Stimulated activated CD8-positive, alpha-beta memory T cell treated with anti-CD3 and anti-CD28 coated beads, Interleukin-15, amount 100 ng/mL, for 1 hour (primary cell): ENCODE results near the gene OTX1.

Experiments used
- DNase-seq: peaks from one replicate; pipeline ENCODE4 v3.0.0-alpha.2; 2020; ENCODE audit warnings: low read depth

The OTX1 gene

GRCh38 chr2:63047321-63048279 lies 3.0 kb upstream of the OTX1 start:
- no peak for DNase-seq

DNA sequence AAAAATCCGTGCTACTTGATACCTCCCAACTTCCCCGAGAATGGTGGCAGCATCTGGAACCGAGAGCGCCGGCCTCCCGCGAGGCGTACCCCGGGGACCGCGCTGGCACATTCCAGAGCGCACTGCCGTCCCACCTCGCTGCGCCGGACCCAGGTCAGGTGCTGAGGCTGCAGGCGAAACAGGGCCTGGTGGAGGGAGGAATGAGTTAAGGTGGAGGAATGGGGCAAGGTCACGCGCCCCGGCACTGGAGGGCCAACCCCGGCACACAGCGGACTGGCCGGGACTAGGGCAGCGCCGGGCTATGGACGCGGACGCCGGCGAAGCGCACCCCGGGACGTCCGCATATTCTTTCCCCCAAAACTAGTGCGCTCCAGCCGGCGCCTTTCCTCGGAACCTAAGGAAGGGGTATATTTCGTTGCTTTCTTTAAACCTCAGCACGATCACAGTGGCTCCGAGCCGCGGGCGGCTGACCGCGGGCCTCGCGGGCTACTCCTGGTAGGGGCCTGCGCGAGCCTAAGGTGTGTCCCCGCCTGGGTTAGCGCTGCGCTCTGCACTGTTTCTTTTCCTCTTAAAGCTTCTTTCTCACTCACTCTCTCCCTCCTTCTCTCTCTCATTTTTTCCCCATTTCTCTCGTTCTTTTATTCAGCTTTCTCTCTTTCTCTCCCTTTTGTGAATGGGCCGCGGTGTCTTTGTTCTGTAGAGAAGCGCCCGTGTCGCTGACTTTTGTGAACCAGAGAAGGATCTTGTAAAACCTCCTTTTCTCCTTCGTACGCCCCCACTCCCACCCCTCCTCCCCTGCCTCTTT lies 2.1 kb upstream of the OTX1 start:
- no peak for DNase-seq

GRCh38 chr2:63049211-63049969 lies 1.2 kb upstream of the OTX1 start:
- no peak for DNase-seq

DNA sequence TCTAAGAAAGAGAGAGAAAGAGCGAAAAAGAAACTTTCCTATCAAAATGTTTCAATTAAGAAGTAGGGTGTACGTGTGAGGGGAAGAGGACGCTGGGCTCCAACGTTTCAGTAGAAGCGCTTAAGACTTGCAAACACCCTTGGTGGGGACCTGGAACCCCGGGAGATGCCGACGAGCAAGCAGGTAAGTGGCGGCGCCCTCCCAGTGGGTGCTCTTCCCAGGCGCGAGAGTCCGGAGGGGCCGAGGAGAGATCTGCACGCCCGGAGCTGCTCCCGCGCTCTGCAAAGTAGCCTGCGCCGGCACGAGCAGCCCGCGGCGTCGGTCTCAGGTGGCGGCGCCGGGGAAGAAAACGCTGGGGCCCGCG lies 678 bp upstream of the OTX1 start:
- no peak for DNase-seq

DNA sequence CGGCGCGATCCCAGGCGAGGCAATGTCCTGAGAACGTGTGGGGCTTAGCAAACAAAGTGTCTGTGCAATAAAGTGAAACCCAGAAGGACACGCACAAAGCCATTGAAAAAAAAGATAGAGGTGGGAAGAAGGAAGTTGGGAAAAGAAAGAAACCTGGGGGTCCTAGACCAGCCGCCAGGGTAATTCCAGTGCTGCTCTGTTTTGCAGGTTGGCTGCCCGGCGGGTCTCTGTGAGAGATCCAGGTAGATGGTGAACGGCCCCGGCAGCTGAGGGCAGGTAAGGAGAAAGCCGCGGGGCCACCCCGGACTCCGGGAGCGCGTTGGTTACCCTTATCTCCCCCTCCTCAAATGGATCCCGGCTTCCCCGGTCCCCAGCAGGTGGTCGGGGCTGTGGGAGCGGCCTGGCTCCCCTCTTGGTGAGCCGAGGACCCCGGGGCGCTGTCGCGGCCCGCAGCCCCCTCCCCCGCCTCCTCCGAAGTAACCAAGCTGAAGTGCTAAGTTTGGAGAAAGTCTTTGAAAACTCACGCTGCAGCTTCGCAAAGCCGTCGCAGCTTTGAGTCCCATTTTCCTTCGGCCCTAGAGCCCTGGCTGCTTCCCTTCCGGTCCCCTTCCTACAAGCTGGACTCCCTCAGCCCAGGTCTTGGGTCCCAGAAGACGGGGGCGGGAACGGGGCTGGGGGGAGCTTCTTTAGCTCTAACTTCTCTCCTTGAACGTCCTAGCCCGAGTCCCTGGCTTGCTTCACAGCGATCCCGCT lies 588 bp downstream of the OTX1 start:
- no peak for DNase-seq

DNA sequence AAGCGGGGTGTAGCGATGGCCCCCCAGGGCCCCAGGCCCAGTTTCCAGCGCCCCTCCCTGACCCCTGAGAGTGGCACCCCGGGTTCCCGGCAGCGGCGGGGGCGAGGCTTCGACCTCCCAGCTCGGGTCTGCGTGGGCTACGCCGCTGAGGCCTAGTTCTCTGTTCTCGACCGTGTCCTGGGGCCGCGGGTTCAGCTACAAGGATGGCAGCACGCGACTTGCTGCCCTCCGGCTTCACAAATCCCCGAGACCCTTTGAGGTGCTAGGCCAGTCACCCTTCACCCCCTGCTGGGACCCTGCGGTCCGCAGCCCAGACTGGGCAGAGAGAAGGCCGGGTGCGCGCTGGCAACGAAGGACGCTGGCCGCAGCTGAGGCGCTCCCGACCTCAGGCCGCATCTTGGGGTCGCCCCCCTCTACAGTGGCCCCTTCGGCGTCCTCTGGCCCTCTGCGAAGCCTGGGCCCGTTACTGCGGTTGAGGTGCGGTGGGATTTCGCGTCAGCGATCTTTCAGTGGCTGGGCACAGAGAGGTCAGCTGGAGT lies 1.2 kb downstream of the OTX1 start:
- DNase-seq, result no peak

- no peak for DNase-seq
These were observed 1.9 kb downstream of the OTX1 start for GRCh38 chr2:63052411-63053080.

DNA sequence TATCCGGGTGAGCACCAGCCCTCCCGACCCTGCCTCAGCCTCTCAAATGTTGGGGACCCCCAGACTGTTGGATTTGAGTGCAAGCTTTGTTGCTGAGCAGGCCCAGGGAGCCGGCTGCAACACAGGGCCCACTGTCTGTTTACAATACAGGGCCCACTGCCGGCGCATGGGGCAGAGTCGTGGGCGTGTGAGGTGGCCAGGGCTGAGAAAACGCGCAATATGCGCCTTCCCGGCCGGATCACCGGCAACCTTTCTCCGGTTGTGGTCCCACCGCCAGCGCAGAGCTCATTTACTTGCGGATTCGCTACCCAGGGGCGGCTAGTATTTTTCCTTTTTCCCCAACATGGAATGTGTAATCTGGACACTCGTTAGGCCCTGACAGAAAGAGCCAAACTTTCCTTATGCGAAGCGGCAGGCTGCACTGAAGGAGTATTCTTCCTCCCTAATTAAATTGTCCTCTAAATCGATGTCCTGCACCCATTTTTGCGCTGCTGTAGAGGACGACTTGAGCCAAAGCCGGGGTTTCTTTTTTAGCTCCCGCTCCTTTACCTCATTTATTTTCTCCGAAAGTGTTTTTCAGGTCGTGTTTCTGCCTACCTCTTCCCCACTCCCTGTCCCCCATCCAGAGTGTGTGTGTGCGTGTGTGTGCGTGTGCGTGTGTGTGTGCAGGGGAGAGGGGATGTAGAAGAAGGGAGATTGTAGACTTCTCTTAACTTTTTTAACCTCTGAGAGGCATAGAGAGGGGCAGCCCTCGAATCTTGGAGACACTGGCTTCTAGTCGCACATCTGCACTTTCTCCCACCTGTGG lies 2.7 kb downstream of the OTX1 start:
- DNase-seq, result no peak

- DNase-seq, result no peak
These were observed 3.4 kb downstream of the OTX1 start for GRCh38 chr2:63053889-63054602.

GRCh38 chr2:63054841-63055225 lies 4.2 kb downstream of the OTX1 start:
- DNase-seq, result no peak

GRCh38 chr2:63055226-63056106 lies 4.8 kb downstream of the OTX1 start:
- DNase-seq, result no peak

GRCh38 chr2:63056107-63057050 lies 5.7 kb downstream of the OTX1 start:
- DNase-seq, result no peak

GRCh38 chr2:63057249-63058143 lies 6.9 kb downstream of the OTX1 start:
- DNase-seq, result no peak

DNA sequence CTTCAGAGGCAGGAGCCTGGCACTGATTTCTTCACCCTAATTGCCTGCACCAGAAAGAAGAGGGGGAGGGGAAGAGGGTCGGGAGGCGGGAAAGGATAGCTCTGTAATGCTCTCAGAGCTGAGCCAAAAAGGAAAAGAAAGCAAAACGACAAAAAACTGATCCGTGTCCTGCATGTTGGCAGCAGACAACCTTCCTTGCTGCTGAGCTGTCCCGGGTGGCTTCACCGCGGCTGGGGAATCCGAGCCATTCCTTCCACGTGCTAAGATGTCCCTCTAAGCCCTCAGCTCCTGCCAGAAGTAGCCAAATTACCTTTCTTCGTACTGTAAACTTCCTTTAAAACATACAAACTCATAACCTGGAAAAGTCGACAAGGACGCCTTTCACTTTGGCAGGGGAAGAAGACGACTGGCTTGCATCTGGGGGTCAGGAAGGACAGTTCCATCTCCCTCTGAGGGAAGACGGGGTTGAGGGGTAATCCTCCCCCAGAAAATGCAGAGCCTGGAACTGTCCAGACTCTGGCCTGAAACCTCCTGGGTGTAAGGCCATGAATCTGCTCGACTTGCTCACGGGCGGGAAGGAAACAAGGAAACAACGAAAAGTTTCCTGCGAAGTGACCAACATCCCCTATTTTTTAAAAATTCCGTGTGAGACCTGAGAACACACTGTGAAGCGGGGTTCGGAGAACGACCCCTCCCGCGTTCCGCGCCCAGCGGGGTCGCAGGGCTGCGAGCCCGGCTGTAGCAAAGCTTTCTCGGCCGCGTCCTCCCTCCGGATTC lies 7.7 kb downstream of the OTX1 start:
- no peak for DNase-seq
